OCI-M2 (cell line): ENCODE measurements around the gene GABBR2.
"Not testable (repeated sequence)": the region's sequence is repeated elsewhere in the genome, so short reads cannot be mapped to it uniquely, and the experiment has no call there.

Experiments used
- DNase-seq: peaks from one replicate; lab custom pipeline; 2025; ENCODE audit not compliant: unreplicated experiment; lab: John Stamatoyannopoulos, UW

Gene GABBR2

DNA sequence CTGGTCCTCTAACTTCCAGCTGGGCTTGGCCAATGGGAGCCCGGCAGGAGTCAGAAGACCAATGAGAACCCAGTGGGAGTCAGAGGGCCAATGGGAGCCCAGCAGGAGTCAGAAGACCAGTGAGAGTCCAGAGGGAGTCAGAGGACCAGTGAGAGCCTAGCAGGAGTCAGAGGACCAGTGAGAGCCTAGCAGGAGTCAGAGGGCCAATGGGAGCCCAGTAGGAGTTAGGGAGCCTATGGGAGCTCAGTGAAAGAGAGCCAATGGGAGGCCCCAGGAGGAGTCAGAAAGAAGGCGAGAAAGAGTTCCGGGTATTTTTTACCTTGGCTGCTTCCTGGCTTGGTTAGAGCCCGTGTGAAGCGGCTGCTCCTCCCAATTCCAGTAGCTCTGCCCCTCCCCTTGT, 191.0 kb downstream of the GABBR2 start:
- DNase-seq: no peak

DNA sequence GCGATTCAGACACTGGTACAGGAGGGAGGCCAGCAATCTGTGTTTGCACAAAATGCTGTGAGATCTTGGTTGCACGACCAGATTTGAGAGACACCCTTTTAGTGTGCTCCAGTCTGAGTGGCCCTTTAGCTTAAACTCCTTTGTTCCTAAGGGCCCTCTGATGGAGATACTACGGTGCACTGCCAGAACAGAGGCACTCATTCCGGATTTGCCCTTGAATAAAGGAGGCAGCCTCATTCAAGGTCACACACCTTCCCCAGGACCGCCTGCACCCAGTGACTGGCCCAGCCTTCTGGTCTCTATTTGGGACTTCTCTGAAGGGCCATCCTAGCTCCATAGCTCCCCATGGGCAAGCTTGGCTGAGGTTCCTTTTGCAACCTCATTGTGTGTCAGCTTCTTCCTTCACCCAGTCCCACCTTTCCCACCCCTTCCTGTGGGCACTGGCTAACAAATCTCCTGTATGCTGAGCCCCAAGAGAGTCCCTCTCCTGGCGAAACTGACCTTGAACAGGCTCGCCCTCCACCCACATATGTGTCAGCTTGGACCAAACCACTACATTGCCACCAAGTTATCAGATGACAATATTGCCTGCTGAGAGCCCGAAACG, 191.7 kb downstream of the GABBR2 start:
- DNase-seq: no peak

DNA sequence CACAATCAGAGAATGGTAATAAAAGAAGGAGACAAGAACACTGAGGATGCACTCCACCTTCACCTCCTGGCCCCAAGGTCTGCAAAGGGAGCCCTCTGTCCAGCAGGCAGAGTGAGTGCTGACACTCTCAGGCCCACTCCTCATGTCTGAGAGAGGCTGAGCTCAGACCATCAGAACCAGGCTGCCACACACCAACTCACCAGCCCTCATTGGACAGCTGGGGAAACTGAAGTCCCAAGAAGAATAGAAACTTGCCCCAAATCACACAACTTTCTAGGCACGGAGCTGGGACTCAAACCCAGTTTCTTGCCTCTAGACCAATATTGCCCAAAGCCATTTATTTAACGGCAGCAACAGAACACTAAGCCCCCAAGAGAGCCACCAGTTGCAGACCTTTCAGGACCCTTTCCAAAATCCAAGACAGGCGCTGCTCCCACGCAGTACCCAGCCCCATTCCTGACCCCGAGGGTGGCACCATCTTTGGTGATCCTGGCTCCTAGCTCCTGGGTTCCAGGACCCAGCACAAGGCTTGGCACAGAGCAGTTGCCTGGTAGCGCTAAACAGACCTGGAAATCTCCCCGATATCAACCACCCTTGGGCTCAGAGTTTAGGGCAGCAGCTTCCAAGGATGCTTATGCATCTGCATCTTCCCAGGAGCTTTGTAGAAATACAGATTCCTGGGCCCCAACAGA, 192.4 kb downstream of the GABBR2 start:
- no peak for DNase-seq

DNA sequence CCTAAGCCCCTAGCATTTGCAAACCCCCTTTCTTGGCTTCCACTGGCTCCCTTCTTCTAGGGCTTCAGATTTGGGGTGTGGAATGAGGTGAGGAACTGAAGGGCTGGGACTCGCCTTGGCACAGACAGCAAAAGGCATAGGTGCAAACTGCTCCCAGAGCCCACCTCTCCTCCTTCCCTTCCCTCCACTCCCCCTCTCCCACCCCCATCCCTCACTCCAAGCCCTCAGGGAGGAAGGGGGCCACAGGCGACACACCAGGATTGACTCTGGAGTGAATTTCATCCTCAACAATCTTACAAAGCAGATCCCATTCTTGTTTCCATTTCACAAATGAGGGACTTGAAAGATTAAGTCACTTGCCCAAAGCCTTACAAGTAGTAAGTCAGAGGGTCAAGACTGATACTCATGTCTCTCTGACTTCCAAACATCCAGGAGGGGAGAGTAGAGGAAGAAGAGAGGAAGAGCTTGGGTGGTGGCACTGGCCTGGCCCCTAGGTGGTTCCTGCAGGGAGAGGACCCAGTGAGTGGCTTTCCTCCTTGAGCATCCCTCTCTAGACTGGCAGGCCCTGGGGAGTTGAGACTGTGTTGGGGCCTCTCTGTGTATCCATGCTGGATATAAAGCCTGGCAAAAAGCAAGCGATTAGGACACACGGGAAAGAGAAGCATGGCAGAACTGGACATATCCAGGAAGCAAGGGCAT, 193.1 kb downstream of the GABBR2 start:
- no peak for DNase-seq

DNA sequence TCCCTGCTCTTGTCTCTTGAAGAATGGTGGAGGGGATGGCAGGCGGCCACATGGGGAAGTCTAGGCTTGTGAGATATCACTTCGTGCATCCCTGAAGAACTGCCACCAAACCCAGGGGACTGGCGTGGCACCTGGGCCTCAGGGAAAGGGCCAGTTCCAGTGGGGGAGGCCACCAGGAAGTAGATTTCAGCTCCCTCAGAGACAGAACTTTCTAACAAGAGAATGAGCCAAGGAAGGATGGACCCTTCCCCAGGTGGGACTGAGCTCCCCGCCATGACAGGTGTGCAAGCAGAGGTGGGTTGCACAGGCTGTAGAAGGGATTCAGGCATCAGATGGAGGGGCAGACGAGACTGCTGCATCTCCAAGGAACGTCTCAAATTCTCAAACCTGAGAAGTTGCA, 193.9 kb downstream of the GABBR2 start:
- no peak for DNase-seq

DNA sequence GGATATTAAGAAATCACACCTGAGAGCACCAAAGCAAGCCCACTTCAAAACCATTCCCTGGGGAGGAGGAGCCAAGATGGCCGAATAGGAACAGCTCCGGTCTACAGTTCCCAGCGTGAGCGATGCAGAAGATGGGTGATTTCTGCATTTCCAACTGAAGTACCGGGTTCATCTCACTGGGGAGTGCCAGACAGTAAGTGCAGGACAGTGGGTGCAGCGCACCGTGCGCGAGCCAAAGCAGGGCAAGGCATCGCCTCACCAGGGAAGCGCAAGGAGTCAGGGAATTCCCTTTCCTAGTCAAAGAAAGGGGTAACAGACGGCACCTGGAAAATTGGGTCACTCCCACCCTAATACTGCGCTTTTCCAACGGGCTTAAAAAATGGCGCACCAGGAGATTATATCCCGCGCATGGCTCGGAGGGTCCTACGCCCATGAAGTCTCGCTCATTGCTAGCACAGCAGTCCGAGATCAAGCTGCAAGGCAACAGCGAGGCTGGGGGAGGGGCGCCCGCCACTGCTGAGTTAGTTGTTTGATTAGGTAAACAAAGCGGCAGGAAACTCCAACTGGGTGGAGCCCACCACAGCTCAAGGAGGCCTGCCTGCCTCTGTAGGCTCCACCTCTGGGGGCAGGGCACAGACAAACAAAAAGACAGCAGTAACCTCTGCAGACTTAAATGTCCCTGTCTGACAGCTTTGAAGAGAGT, 200.4 kb downstream of the GABBR2 start:
- not testable (repeated sequence) for DNase-seq

DNA sequence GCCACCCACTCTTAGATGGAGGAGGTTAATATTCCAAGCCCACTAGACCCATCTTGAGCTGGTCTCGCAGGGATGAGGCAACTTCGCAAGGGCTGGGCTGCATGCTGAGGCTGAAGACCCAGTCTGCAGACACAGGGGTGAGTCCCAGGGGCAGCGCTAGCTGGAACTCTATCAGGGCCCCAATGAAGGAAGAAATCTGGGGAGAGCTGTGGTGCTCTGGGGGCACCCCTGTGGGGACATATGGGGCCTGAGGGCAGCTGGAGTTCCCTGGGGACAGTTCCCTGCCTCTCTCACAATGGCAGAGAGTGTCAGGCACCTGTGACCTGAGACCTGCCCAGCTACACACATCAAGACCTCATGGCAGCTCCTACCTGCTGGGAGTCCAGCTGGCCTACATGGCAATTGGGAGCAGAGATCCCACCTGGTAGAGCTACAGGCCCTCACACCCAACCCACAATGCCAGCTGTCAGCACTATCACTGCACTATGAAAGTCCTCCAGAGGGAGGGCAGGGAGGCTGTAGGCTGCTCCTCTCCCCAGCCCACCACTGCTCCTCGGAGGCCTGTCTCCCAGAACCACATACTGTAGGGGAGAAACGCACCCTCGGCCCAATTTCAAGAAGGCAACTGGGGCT, 202.2 kb downstream of the GABBR2 start:
- DNase-seq: no peak

DNA sequence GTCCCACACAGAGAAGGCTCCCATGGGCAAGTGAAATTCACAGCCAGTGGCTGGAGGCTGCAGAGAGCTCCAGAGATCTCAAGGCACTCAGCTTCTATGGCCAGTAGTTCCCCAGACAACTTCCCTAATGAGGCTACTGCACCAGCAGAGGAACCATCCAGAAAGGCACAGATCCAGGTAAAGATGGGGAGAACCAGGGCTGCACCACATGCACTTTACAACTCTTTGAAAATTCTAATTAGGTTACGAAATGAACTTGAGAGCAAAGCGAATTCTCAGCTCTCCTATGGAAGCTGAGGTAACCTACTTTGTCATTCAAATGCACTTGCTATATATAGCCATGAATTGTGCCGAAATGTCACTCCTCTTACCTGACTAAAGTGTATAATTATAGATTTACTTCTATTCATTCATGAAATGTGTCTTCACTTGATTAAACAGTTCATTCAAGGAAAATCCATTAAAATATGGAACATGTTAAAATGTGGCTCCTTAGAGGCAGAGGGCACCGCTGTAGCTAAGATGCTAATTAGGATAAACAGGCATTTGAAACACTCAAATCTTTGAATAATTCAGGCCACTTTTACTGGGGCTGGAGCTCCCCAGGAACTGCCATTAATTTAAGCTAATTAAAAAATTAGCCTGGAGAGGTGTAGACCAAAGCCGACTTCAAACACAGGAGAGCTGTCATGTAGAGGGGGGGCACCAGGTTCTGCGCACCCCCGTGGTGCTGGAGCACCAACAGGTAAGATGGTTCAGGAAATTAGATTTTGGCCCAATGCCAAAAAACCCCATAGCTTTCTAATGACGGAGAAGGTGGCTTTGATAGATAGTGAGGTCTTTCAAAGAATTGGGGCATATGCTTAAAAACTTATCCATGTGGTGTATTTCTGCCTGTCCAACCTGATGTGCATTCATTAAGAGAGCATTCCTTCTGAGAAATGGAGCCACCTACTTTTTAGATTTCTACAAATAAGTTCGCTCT, 204.1 kb downstream of the GABBR2 start:
- no peak for DNase-seq

DNA sequence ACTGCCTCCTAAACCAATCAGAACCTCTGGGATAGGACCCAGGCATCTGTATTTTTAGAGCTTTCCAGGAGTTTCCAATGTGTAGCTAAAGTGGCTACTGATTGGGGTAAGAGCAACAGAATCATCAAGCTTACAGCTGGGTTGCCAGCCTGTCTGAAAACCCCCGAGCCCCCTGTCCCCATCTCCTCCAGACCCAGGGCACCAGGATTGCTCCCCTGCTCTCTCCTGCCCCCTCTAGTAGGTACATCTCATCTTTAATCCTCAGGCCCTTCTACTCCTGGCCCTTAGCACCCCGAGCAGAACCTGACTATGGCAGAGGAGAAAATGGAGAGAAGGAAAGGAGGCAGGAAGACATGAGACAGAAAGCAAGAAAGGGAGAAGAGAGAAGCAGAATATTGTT, 204.9 kb downstream of the GABBR2 start:
- DNase-seq: no peak

DNA sequence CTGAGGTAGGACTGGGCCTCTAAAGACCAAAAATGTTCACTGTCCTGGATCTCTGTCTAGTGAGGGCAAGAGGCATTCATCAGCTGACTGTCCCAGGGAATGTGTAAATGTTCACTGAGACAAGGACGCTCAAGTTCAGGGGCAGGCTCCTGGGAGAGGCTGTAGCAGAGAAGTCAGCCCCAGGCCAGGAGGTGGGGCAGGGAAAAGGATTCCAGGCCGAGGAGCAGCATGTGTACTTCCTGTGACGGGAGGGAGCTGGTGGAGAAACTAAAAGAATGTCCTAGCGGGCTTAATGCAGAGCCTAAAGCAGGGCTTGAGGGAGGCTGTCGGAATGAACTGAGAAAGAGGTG, 205.8 kb downstream of the GABBR2 start:
- no peak for DNase-seq

DNA sequence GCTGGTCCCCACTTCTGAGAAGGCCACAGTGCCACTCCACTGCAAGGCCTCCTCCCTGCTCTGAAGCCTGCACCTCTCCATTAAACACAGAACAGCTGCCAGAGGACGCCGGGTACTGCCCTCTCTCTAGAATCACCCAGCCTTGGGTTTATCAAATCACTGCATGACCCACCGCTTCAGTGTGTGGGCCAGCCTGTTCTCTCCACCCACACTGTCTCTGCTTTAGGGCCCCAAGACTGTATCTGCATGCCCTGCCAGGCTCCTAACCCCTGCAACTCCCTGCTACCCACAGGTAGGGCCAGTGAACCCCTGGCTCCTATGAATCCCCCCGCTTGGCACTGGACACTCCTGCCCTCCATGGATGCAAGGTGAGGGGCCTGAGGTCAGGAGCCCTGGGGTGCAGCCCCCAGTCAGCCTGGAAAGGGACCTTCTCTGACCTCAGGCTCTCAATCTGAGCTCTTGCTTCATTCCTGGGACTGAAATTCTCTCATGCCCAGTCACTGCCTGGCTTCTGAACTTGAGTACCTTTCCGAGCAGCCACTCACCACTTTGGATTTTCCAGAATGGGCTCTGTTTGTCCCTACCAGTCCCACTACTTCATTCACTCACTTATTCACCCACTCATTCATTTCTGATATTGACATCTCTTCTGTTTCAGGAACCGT, 206.3 kb downstream of the GABBR2 start:
- DNase-seq: no peak

DNA sequence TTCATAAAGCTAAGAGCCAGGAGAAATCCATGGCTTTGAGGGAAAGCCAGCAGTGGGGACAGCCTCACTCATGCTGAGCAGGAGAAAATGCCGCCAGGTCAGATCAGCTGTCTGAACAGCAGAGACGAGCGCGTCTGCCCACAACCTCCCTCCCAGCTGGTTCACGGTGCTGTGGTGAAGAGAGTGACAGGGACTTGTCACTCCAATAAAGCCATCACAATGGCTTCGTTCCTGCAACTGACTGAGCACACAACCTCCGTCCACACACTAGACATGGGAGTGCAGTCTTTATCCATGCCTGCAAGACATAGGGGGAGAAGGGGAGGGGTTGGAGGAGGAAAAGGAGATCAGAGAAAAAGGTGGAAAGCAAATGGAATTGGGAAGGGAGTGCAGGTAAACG, 206.9 kb downstream of the GABBR2 start:
- DNase-seq: no peak

DNA sequence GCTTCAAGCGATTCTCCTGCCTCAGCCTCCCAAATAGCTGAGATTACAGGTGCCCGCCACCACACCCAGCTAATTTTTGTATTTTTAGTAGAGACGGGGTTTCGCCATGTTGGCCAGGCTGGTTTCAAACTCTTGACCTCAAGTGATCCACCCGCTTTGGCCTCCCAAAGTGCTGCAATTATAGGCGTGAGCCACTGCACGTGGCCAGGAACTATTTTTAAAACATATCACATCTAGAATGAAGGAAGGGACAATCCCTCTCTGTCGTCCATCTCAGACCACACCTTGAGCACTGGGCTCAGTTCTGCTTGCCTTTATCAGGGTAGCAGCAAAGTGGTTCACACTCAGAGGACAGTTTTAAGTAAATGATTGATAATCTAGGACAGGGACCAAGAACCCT, 207.5 kb downstream of the GABBR2 start:
- DNase-seq: not testable (repeated sequence)

DNA sequence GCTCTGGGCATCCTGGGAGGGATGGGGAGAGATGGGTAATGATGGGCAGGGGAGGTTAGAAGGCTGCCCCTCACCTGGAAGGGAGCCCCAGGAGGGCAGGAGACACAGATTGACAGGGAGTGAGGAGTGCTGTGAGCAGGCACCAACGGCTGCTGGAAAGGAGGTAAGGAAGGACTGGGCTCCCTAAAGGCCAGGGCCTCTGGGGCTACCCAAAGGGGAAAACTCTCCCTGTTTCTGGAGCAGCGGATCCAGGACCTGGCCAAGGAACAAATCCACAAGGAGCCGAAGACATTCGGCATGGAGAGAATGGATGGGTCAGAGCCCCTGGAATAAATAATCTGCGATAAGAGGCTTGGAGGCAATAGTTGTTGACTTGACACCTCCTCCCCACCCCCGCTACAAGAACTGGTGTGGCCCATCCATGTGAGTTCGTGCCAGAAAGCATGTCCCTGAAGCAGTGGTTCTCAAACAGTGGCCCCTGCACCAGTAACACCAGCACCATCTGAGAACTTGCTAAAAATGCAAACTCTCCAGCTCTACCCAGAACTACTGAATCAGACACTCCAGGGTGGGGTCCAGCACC, 208.3 kb downstream of the GABBR2 start:
- no peak for DNase-seq

DNA sequence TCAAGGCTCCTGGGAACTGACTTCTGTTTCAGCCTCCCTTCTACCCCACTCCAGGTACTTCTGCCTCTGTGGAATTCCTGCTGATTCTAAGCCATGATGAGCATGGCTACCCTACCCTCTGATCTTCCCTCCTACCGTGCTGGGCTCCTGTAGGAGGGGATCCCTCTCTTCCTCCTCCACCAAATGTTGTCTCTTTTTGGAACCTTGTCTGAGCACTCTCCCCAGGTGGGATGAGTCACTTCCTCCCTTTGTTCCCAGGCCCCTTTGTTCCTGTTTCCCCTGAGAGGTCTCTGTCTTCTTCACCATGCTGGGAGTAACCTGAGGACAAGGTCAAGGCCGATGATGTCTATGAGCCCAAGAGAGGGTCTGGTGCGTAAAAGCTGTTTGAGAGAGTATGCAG, 213.2 kb downstream of the GABBR2 start:
- DNase-seq: no peak

DNA sequence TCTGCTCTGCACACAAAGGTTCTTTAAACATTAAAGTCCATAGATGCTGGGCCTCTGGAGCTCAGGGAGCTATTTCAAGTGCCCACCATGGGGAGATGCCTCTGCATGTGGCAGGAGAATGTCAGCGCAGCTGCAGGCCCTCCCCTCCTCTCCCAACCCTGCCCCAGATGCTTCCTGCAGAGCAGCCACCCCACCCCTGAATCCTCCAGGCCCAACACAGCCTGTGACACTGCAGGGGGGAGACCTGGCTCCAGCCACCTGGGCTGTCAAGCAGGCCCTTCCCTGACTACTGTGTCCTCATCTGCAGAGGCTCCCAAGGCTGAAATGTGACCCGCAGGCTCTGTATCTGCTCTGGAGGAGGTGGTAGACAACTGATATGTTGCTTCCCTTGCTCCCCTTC, 213.9 kb downstream of the GABBR2 start:
- DNase-seq: no peak

DNA sequence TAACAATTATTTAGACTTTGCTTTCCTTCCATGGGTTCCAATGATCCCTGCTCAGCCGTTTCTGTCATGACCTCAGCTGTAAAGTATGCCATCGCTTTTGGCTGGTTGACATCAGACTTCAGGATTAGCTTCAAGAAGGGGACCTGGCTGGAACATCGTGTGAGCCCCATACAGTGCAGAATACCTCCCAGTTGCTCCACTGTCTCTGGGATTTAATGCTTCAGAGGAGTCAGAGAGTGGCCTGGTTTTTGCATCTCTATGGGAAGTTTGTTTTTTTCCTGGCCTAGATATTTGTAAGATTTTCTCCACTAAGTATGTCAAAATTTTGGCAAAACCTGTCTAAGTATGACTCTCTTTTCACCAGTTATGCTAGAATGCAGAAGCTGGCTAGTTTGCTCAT, 216.9 kb downstream of the GABBR2 start:
- DNase-seq: no peak

DNA sequence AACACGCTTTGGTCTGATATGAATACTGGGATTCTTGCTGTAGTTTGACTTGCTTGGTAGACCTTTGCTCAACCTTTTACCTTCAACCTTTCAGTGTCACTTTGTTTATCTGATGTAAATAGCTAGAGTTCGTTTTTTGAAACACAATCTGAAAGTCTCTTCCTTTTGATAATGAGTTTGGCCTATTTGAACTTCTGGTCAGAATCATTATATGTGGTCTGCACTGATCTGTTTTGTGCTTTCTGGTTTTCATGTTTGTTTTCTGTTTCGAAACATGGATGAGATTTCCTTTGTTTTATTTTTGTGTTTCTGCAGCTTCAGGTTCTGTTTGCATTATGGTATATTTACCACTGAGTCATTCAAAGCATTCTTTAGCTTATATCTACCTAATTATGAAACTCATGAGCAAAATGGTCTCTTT, 217.5 kb downstream of the GABBR2 start:
- no peak for DNase-seq

DNA sequence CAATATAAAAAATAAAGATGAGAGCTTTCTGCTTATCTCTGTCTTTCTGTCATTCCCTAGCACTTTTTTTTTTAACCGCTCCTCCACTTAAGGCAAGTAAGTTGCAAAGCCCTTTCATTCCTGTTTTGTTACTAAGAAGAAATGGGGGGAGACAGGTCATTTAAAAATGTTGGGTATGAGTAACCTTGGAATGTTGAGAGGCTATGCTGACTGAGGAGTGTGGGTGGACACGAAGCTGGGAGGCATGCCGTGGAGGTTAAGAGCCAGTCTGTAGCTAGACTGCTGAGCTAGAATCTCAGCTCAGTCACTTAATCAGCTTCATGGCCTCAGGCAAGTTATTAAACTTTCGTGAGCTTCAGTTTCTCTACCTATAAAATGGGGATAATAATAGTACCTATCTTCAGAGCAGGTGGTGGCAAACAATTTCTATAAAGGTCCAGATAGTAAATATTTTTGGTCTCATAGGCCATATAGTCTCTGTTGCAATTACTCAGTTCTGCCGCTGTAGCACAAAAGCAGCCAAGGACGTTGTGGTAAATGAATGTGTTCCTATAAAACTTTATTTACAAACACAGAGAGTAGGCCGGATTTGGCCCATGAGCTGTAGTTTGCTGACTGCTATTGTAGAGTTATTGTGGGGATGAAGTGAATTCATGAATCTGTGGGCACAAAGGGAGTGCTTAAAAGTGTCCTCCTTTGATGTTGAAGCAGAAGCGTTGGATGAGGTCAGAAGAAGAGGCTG, 220.0 kb downstream of the GABBR2 start:
- DNase-seq: no peak
